DOHH2 (cell line): ENCODE data around the gene SPTBN1.

Source experiments
- H3F3A ChIP-seq: fragments of 200-600 bp; sonication (generic), shearing (Covaris generic); 2 replicates; pipeline ENCODE4 v1.6.0; 2016; ENCODE audit warnings: antibody characterized with exemption, mild to moderate bottlenecking; ENCODE audit not compliant: control insufficient read depth, insufficient read depth
- H3K27ac ChIP-seq: fragments of 200-600 bp; sonication (generic); 2 replicates; pipeline ENCODE4 v1.5.1; 2014; ENCODE audit warnings: low read depth, mild to moderate bottlenecking, low read length, moderate library complexity
- H3K27me3 ChIP-seq: fragments of 200-600 bp; sonication (generic); 2 replicates; pipeline ENCODE4 v1.6.1; 2014; ENCODE audit warnings: mild to moderate bottlenecking, low read length, mixed read lengths; ENCODE audit not compliant: control insufficient read depth
- H3K36me3 ChIP-seq: fragments of 200-600 bp; sonication (generic); 2 replicates; pipeline ENCODE4 v1.6.1; 2014; ENCODE audit warnings: mild to moderate bottlenecking, low read length, moderate library complexity, mixed read lengths; ENCODE audit not compliant: control insufficient read depth
- H3K4me1 ChIP-seq: fragments of 200-600 bp; sonication (generic); 2 replicates; pipeline ENCODE4 v1.6.1; 2014; ENCODE audit warnings: mild to moderate bottlenecking, low read length, mixed read lengths; ENCODE audit not compliant: control insufficient read depth
- H3K4me2 ChIP-seq: fragments of 200-600 bp; sonication (generic); 2 replicates; pipeline ENCODE4 v1.6.0; 2014; ENCODE audit warnings: mild to moderate bottlenecking, low read length, moderate library complexity
- H3K4me3 ChIP-seq: fragments of 200-600 bp; sonication (generic); 2 replicates; pipeline ENCODE4 v1.5.1; 2014; ENCODE audit warnings: mild to moderate bottlenecking, low read length, mixed read lengths
- H3K79me2 ChIP-seq: fragments of 200-600 bp; sonication (generic); 2 replicates; pipeline ENCODE4 v1.6.1; 2014; ENCODE audit warnings: mild to moderate bottlenecking, low read length, mixed read lengths; ENCODE audit not compliant: control insufficient read depth
- H3K9me2 ChIP-seq: fragments of 200-600 bp; sonication (generic); replicated peaks from 2 replicates; pipeline ENCODE4 v1.6.1; 2014; ENCODE audit warnings: mild to moderate bottlenecking, low read length, mixed read lengths; ENCODE audit not compliant: control insufficient read depth
- H3K9me3 ChIP-seq: fragments of 200-600 bp; sonication (generic); 2 replicates; pipeline ENCODE4 v1.6.1; 2014; ENCODE audit warnings: antibody characterized with exemption, low read length, mixed read lengths; ENCODE audit not compliant: control insufficient read depth, insufficient read depth
- H4K20me1 ChIP-seq: fragments of 200-600 bp; sonication (generic); 2 replicates; pipeline ENCODE4 v1.6.0; 2014; ENCODE audit warnings: low read depth, mild to moderate bottlenecking, antibody characterized with exemption, low read length, moderate library complexity; ENCODE audit not compliant: control insufficient read depth, insufficient read depth
- CTCF ChIP-seq: fragments of 200-600 bp; sonication (generic); IDR thresholded peaks from one replicate; pipeline ENCODE4 v1.5.1; 2014; ENCODE audit warnings: antibody characterized with exemption, mild to moderate bottlenecking, low read depth, low read length; ENCODE audit not compliant: poor library complexity, severe bottlenecking
- EZH2phosphoT487 ChIP-seq: fragments of 200-600 bp; sonication (generic); IDR thresholded peaks from 2 replicates; pipeline ENCODE4 v1.6.1; 2017; ENCODE audit warnings: borderline replicate concordance, mild to moderate bottlenecking, antibody characterized with exemption, low read length, moderate library complexity, mixed read lengths

Gene SPTBN1

GRCh38 chr2:54599326-54599710 is 143.2 kb downstream of the SPTBN1 start:
- no peaks in the 10 kb centered on the region for H3K27me3 ChIP-seq
- no peaks in the 10 kb centered on the region for H3K36me3 ChIP-seq
- no peaks in the 10 kb centered on the region for H3F3A ChIP-seq
- H3K4me2 ChIP-seq: no peak overlapping the region
- H3K9me3 ChIP-seq: no peaks in the 10 kb centered on the region
- peaks cover 22% of the 10 kb centered on the region for H3K4me1 ChIP-seq
- no peaks in the 10 kb centered on the region for H4K20me1 ChIP-seq
- no peaks in the 10 kb centered on the region for H3K9me2 ChIP-seq
- no peak overlapping the region for H3K4me3 ChIP-seq
- no peaks in the 10 kb centered on the region for H3K79me2 ChIP-seq
- H3K27ac ChIP-seq: no peak overlapping the region
- no peak for TF ChIP-seq CTCF
- no peak for TF ChIP-seq EZH2phosphoT487

GRCh38 chr2:54599914-54600313 is 143.8 kb downstream of the SPTBN1 start:
- Histone ChIP-seq H3K27me3 (no peaks in the 10 kb centered on the region), H3K79me2 (no peaks in the 10 kb centered on the region), H3K4me3 (no peak overlapping the region), H3F3A (no peaks in the 10 kb centered on the region), H3K4me1 (peaks cover 20% of the 10 kb centered on the region), H3K9me2 (no peaks in the 10 kb centered on the region), H4K20me1 (no peaks in the 10 kb centered on the region), H3K36me3 (no peaks in the 10 kb centered on the region), H3K4me2 (no peak overlapping the region), H3K27ac (no peak overlapping the region), H3K9me3 (no peaks in the 10 kb centered on the region)
- TF ChIP-seq CTCF (no peak), EZH2phosphoT487 (no peak)

GRCh38 chr2:54601339-54601738 is 145.2 kb downstream of the SPTBN1 start:
- peaks cover 12% of the 10 kb centered on the region for H3K4me1 ChIP-seq
- H3K27ac ChIP-seq: no peak overlapping the region
- no peaks in the 10 kb centered on the region for H3K36me3 ChIP-seq
- no peaks in the 10 kb centered on the region for H3K9me3 ChIP-seq
- H3K4me2 ChIP-seq: no peak overlapping the region
- TF ChIP-seq EZH2phosphoT487: no peak
- no peak for TF ChIP-seq CTCF
- no peaks in the 10 kb centered on the region for H4K20me1 ChIP-seq
- H3K27me3 ChIP-seq: no peaks in the 10 kb centered on the region
- no peaks in the 10 kb centered on the region for H3K79me2 ChIP-seq
- no peak overlapping the region for H3K4me3 ChIP-seq
- H3F3A ChIP-seq: no peaks in the 10 kb centered on the region
- H3K9me2 ChIP-seq: no peaks in the 10 kb centered on the region
